ENCODE results near the gene ARSA.

DNA sequence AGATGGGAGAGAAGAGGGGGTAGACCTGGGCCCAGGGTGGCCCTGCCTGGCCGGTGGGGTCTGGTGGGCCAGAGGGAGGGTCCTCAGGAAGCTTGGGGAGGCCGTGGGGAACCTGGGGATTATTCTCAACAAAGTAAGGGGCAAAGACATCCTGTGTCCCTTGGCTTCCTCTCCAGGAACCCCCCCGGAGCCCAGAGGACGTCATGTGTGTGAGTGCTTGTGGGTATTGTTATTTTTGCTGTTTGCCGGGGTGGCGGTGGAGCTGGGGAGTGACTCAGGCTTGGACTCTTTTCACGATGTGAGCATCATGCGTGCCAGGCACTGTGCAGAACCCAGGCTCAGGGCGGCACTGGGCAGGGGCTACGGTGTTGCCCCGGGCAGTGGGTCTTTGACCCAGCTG lies 43.7 kb upstream of the ARSA start:
- TF ChIP-seq, protein P1, sequence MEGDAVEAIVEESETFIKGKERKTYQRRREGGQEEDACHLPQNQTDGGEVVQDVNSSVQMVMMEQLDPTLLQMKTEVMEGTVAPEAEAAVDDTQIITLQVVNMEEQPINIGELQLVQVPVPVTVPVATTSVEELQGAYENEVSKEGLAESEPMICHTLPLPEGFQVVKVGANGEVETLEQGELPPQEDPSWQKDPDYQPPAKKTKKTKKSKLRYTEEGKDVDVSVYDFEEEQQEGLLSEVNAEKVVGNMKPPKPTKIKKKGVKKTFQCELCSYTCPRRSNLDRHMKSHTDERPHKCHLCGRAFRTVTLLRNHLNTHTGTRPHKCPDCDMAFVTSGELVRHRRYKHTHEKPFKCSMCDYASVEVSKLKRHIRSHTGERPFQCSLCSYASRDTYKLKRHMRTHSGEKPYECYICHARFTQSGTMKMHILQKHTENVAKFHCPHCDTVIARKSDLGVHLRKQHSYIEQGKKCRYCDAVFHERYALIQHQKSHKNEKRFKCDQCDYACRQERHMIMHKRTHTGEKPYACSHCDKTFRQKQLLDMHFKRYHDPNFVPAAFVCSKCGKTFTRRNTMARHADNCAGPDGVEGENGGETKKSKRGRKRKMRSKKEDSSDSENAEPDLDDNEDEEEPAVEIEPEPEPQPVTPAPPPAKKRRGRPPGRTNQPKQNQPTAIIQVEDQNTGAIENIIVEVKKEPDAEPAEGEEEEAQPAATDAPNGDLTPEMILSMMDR (IDR thresholded peaks at IDR 0.05), result no peak
- TF ChIP-seq EP300 (IDR thresholded peaks at IDR 0.05; ENCODE audit: low read depth) (no peak), POLR2A (IDR thresholded peaks at IDR 0.05) (no peak)

Data from transverse colon (tissue), 3 donors.